Testis (tissue), 3 donors: Measurements from ENCODE around the gene DACH2. TPM values are rescaled to one million over a fixed set of nuclear protein-coding genes. Genes with fewer than 3 reads are reported as not detected.

ENCODE experiments used
- DNase-seq: peaks from one replicate; pipeline ENCODE4 v3.0.0-alpha.2; 2019
- H3K27ac ChIP-seq, 2 donors: fragments of 200-600 bp; sonication (generic); one replicate each; pipeline ENCODE4 v1.5.1; 2019
- H3K27me3 ChIP-seq: fragments of 200-600 bp; sonication (generic); one replicate; pipeline ENCODE4 v1.5.1; 2019
- H3K36me3 ChIP-seq: fragments of 200-600 bp; sonication (generic); one replicate; pipeline ENCODE4 v1.5.1; 2017; ENCODE audit warnings: low read depth; ENCODE audit errors: missing control alignments
- H3K4me1 ChIP-seq: fragments of 200-600 bp; sonication (generic); one replicate; pipeline ENCODE4 v1.5.1; 2019
- H3K4me3 ChIP-seq, 2 donors: fragments of 200-600 bp; sonication (generic); one replicate each; pipeline ENCODE4 v1.5.1; 2017 to 2019
- H3K9me3 ChIP-seq: fragments of 200-600 bp; sonication (generic); one replicate; pipeline ENCODE4 v1.5.1; 2017
- CTCF ChIP-seq, 3 experiments: fragments of 450-650 bp in 2 of 3; fragments of 200-600 bp in 1 of 3; sonication (generic) in 1 of 3; IDR thresholded peaks; one replicate each; pipeline ENCODE4 v1.5.1; 2016 to 2019; ENCODE audit warnings: antibody characterized with exemption in 3 of 3, mild to moderate bottlenecking in 2 of 3, moderate library complexity in 1 of 3
- POLR2A ChIP-seq: fragments of 450-650 bp; IDR thresholded peaks from one replicate; pipeline ENCODE4 v1.6.1; 2017; ENCODE audit warnings: antibody characterized with exemption, mild to moderate bottlenecking, moderate library complexity
- WGBS, 2 donors: methylation state at CpG; one replicate each; pipeline ENCODE4 v1.1.5; 2018; 5-methylcytosine and 5-hydroxymethylcytosine counted together
- intact Hi-C: fragments of 100-400 bp; cut with DNase I; formaldehyde crosslinking; loops from one replicate; pipeline ENCODE4 v1.15.1; 2023; ENCODE audit warnings: low total_unique reads
- polyA plus RNA-seq: library from polyadenylated mRNA; stranded (reverse); fragments of 350-450 nt; fragmentation: Illumina TruSeq; extraction: RNeasy Lipid Tissue Mini Kit (QIAGEN cat#74804); gene quantifications from one replicate; pipeline ENCODE4 v1.2.3, GENCODE V29; 2014; ENCODE audit warnings: low read depth, low replicate concordance; ENCODE audit not compliant: insufficient read depth
- total RNA-seq, 2 donors: library from RNA; depleted of rRNA; stranded (reverse); fragments of >200 nt; gene quantifications; one replicate each; pipeline ENCODE4 v1.2.3, GENCODE V29; 2016

The DACH2 gene
- total and polyA plus RNA-seq, 3 donors from 2014 or later, result 0.22 to 0.62 (median 0.55) TPM

GRCh38 chrX:86133761-86134160 lies 14.5 kb upstream of the DACH2 start:
- 12 to 39% methylated on average over 3 of the region's 3 CpGs for WGBS, 2 donors
- intact Hi-C loops, result no loop called here

GRCh38 chrX:86137071-86137470 lies 11.2 kb upstream of the DACH2 start:
- intact Hi-C loops, result no loop called here

More at GRCh38 chrX:86133761-86134160, 14.5 kb upstream of the DACH2 start:
- no peaks in the 10 kb centered on the region for H3K9me3 ChIP-seq
- no peak for DNase-seq
- TF ChIP-seq CTCF (IDR thresholded peaks at IDR 0.05) (peak in 1 of 3 experiments; percentile 15), POLR2A (no peak)
- no peaks in the 10 kb centered on the region for H3K27me3 ChIP-seq
- no peaks in the 10 kb centered on the region for H3K4me1 ChIP-seq
- no peak overlapping the region for H3K4me3 ChIP-seq
- no peak overlapping the region for H3K27ac ChIP-seq
- H3K36me3 ChIP-seq, result no peaks in the 10 kb centered on the region

GRCh38 chrX:86141786-86142185 lies 6.5 kb upstream of the DACH2 start:
- no peaks in the 10 kb centered on the region for H3K4me1 ChIP-seq

More at GRCh38 chrX:86137071-86137470, 11.2 kb upstream of the DACH2 start:
- H3K27me3 ChIP-seq, result no peaks in the 10 kb centered on the region
- H3K9me3 ChIP-seq, result no peaks in the 10 kb centered on the region
- no peak overlapping the region for H3K4me3 ChIP-seq
- H3K36me3 ChIP-seq, result no peaks in the 10 kb centered on the region
- 64 to 89% methylated on average over 3 of the region's 3 CpGs for WGBS, 2 donors
- DNase-seq, result no peak
- no peaks in the 10 kb centered on the region for H3K4me1 ChIP-seq
- TF ChIP-seq CTCF (IDR thresholded peaks at IDR 0.05) (no peak), POLR2A (no peak)
- H3K27ac ChIP-seq, result no peak overlapping the region

GRCh38 chrX:86146102-86146501 lies 2.1 kb upstream of the DACH2 start:
- no peak for TF ChIP-seq POLR2A
- TF ChIP-seq CTCF (IDR thresholded peaks at IDR 0.05), result no peak
- H3K4me3 ChIP-seq, result no peak overlapping the region
- no peaks in the 10 kb centered on the region for H3K4me1 ChIP-seq
- no peak overlapping the region for H3K27ac ChIP-seq
- no peaks in the 10 kb centered on the region for H3K36me3 ChIP-seq
- intact Hi-C loops, result no loop called here
- WGBS, 2 donors, result 82 to 85% methylated on average over 4 of the region's 4 CpGs
- H3K27me3 ChIP-seq, result no peaks in the 10 kb centered on the region
- no peak for DNase-seq
- no peaks in the 10 kb centered on the region for H3K9me3 ChIP-seq

More at GRCh38 chrX:86141786-86142185, 6.5 kb upstream of the DACH2 start:
- TF ChIP-seq CTCF (IDR thresholded peaks at IDR 0.05) (no peak), POLR2A (no peak)
- no peak overlapping the region for H3K4me3 ChIP-seq
- WGBS, 2 donors, result 77 to 78% methylated on average over 1 of the region's 1 CpG
- no peak overlapping the region for H3K27ac ChIP-seq
- H3K9me3 ChIP-seq, result no peaks in the 10 kb centered on the region
- intact Hi-C loops, result no loop called here
- no peaks in the 10 kb centered on the region for H3K27me3 ChIP-seq
- no peaks in the 10 kb centered on the region for H3K36me3 ChIP-seq
- no peak for DNase-seq

- no peaks in the 10 kb centered on the region for H3K36me3 ChIP-seq
- H3K4me1 ChIP-seq, result no peaks in the 10 kb centered on the region
- H3K27ac ChIP-seq, result no peak overlapping the region
- peak overlapping the region; percentile 18 to 51 for H3K4me3 ChIP-seq
- TF ChIP-seq CTCF (IDR thresholded peaks at IDR 0.05) (no peak), POLR2A (no peak)
- no peak for DNase-seq
- H3K27me3 ChIP-seq, result no peaks in the 10 kb centered on the region
- intact Hi-C loops, result no loop called here
- WGBS, 2 donors, result 5% methylated on average over 6 of the region's 23 CpGs; no CpG with 5 or more reads in 1 of the 2 donors
- no peaks in the 10 kb centered on the region for H3K9me3 ChIP-seq
Observed at GRCh38 chrX:86148594-86148993, 343 bp downstream of the DACH2 start.
